Measurements from ENCODE around the gene UPK1B.

Gene UPK1B

GRCh38 chr3:119177321-119177720 is 3.9 kb downstream of the UPK1B start:
- no peak for DNase-seq

- DNase-seq: no peak
Observed at GRCh38 chr3:119181765-119182164, 8.4 kb downstream of the UPK1B start.

GRCh38 chr3:119184111-119184510 is 10.7 kb downstream of the UPK1B start:
- DNase-seq: no peak

- DNase-seq: no peak
Observed at GRCh38 chr3:119184796-119185570, 11.6 kb downstream of the UPK1B start.

GRCh38 chr3:119187266-119187665 is 13.9 kb downstream of the UPK1B start:
- DNase-seq: no peak

GRCh38 chr3:119191800-119192199 is 18.4 kb downstream of the UPK1B start:
- no peak for DNase-seq

- no peak for DNase-seq
Observed at GRCh38 chr3:119194237-119195150, 21.1 kb downstream of the UPK1B start.

GRCh38 chr3:119195151-119195476 is 21.7 kb downstream of the UPK1B start:
- no peak for DNase-seq

GRCh38 chr3:119195911-119196310 is 22.5 kb downstream of the UPK1B start:
- DNase-seq: no peak

GRCh38 chr3:119205209-119205608 is 31.8 kb downstream of the UPK1B start:
- no peak for DNase-seq

GRCh38 chr3:119205685-119206084 is 32.3 kb downstream of the UPK1B start:
- DNase-seq: no peak

- DNase-seq: no peak
Observed at GRCh38 chr3:119206611-119207511, 33.5 kb downstream of the UPK1B start.

- no peak for DNase-seq
Observed at GRCh38 chr3:119207512-119207875, 34.1 kb downstream of the UPK1B start.

GRCh38 chr3:119211193-119211592 is 37.8 kb downstream of the UPK1B start:
- DNase-seq: no peak

GRCh38 chr3:119211803-119212202 is 38.4 kb downstream of the UPK1B start:
- no peak for DNase-seq

- no peak for DNase-seq
Observed at GRCh38 chr3:119219069-119219468, 45.7 kb downstream of the UPK1B start.

GRCh38 chr3:119220198-119220597 is 46.8 kb downstream of the UPK1B start:
- DNase-seq: no peak

- DNase-seq: no peak
Observed at GRCh38 chr3:119220970-119221667, 47.7 kb downstream of the UPK1B start.

GRCh38 chr3:119221779-119222320 is 48.5 kb downstream of the UPK1B start:
- DNase-seq: no peak

GRCh38 chr3:119222391-119222790 is 49.0 kb downstream of the UPK1B start:
- no peak for DNase-seq

- DNase-seq: no peak
Observed at GRCh38 chr3:119223511-119223910, 50.1 kb downstream of the UPK1B start.

GRCh38 chr3:119225121-119225520 is 51.7 kb downstream of the UPK1B start:
- no peak for DNase-seq
